ENCODE results near the gene GJD2.

DNA sequence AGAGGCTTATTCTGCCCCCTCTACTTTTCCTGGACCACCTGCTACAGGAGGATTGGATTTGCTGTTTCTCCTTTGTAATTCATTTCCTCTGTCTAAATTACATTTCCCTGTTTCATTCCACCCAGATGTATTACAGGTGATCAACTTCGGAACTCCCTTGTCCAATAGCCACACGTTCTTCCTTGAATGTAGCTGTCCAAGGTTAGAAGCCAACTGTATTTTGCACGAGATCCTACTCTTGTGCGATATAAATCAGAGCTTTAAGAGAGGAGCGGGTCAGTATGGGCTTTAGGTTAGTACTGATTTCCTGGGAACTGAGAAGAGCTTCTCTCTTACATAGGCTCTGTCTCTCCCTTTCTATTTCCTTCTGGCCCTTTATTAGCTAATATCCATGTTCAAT lies 20.5 kb downstream of the GJD2 start:
- TF ChIP-seq POLR2A (IDR thresholded peaks at IDR 0.05) (no peak), CTCF (IDR thresholded peaks at IDR 0.05) (no peak)
